HCT116 (cell line): ENCODE data around the gene CEP170B. TPM values are rescaled to one million over a fixed set of nuclear protein-coding genes. Genes with fewer than 3 reads are reported as not detected.
A peak's percentile ranks its signal among the peaks of the same experiment; 100 is the strongest.

ENCODE experiments used
- ATAC-seq: fragments of 200-7000 bp; cut with Tn5 transposase; 2 replicates; pipeline ENCODE4 v1.9.1; 2020; ENCODE audit warnings: mild to moderate bottlenecking, moderate library complexity
- BruUV-seq: library from RNA; stranded (reverse); fragments of 400-500 nt; replicated peaks from 2 replicates; lab custom pipeline; 2021; lab: Mats Ljungman, UMichigan
- CTCF ChIA-PET: fragments of 300-600 bp; sonication (Branson Sonifier 250); formaldehyde crosslinking; loops from one replicate; lab custom pipeline; 2021; ENCODE audit warnings: antibody characterized with exemption; lab: Charles Lee
- POLR2A ChIA-PET: fragments of 300-600, 350-600 bp; sonication (Branson Sonifier 250); formaldehyde crosslinking; loops from one replicate; lab custom pipeline; 2021; ENCODE audit warnings: antibody characterized with exemption; lab: Charles Lee
- RAD21 ChIA-PET, 2 experiments: fragments of 300-600 bp; sonication (Branson Sonifier 250); formaldehyde crosslinking; loops; one replicate each; lab custom pipeline; 2023; ENCODE audit warnings: low total read pairs in 2 of 2; ENCODE audit not compliant: uncharacterized antibody in 2 of 2, unreplicated experiment in 2 of 2, low non-redundant PET in 1 of 2; lab: Charles Lee
- DNase-seq: peaks from one replicate; pipeline ENCODE4 v3.0.0-alpha.2; 2010; ENCODE audit warnings: low read depth, low spot score
- H2AFZ ChIP-seq: fragments of 200-600 bp; shearing (Covaris generic), sonication (generic); 2 replicates; pipeline ENCODE4 v1.6.1; 2017; ENCODE audit warnings: low read depth, mixed run types, mixed read lengths, antibody characterized with exemption, low read length; ENCODE audit not compliant: poor library complexity, severe bottlenecking
- H3K27ac ChIP-seq: 2 replicates; pipeline ENCODE4 v1.5.1; 2012; ENCODE audit warnings: low read depth, low read length
- H3K27me3 ChIP-seq: fragments of 200-600 bp; sonication (generic); 2 replicates; pipeline ENCODE4 v1.6.1; 2016; ENCODE audit warnings: mixed run types, low read length, mixed read lengths; ENCODE audit not compliant: insufficient read depth
- H3K36me3 ChIP-seq, 2 experiments: fragments of 200-500 bp in 1 of 2; fragments of 200-600 bp in 1 of 2; sonication (Bioruptor generic) in 1 of 2; sonication (generic) in 1 of 2; 2 replicates each; pipeline versions ENCODE4 v1.5.1 to v1.6.1; 2014 to 2016; ENCODE audit warnings: low read length in 2 of 2, inconsistent platforms in 1 of 2, mixed read lengths in 1 of 2, mixed run types in 1 of 2; ENCODE audit not compliant: insufficient read depth in 2 of 2, control insufficient read depth in 1 of 2
- H3K4me1 ChIP-seq, 2 experiments: fragments of 200-600 bp in 1 of 2; sonication (generic) in 1 of 2; 2 replicates each; pipeline versions ENCODE4 v1.5.1 to v1.6.1; 2012 to 2017; ENCODE audit warnings: low read length in 2 of 2, inconsistent platforms in 1 of 2, mild to moderate bottlenecking in 1 of 2, mixed read lengths in 1 of 2, mixed run types in 1 of 2, moderate library complexity in 1 of 2; ENCODE audit not compliant: insufficient read depth in 2 of 2, control insufficient read depth in 1 of 2
- H3K4me2 ChIP-seq: fragments of 200-600 bp; sonication (generic); 2 replicates; pipeline ENCODE4 v1.6.1; 2017; ENCODE audit warnings: mixed run types, low read length, mixed read lengths
- H3K4me3 ChIP-seq, 2 experiments: fragments of 200-600 bp in 1 of 2; sonication (generic) in 1 of 2; replicated peaks in 1 of 2; 2 replicates each; pipeline ENCODE4 v1.5.1; 2011 to 2016; ENCODE audit warnings: low read length in 2 of 2, control low read depth in 1 of 2, low read depth in 1 of 2, mild to moderate bottlenecking in 1 of 2, mixed read lengths in 1 of 2, mixed run types in 1 of 2
- H3K79me2 ChIP-seq: fragments of 200-600 bp; sonication (generic); 2 replicates; pipeline ENCODE4 v1.6.1; 2017; ENCODE audit warnings: mild to moderate bottlenecking, mixed run types, low read length, moderate library complexity, mixed read lengths; ENCODE audit not compliant: insufficient read depth
- H3K9ac ChIP-seq: fragments of 200-600 bp; sonication (generic); 2 replicates; pipeline ENCODE4 v1.6.1; 2016; ENCODE audit warnings: low read length, mixed read lengths
- H3K9me2 ChIP-seq: fragments of 200-600 bp; sonication (generic), shearing (Covaris generic); 2 replicates; pipeline ENCODE4 v1.6.1; 2017; ENCODE audit warnings: mixed run types, mild to moderate bottlenecking, moderate library complexity; ENCODE audit not compliant: insufficient read depth
- H3K9me3 ChIP-seq, 2 experiments: fragments of 200-500 bp in 1 of 2; fragments of 200-600 bp in 1 of 2; sonication (Bioruptor generic) in 1 of 2; sonication (generic) in 1 of 2; 2 replicates each; pipeline ENCODE4 v1.6.1; 2014 to 2017; ENCODE audit warnings: low read length in 2 of 2, mixed read lengths in 2 of 2, inconsistent platforms in 1 of 2, low read depth in 1 of 2, mild to moderate bottlenecking in 1 of 2, mixed run types in 1 of 2, moderate library complexity in 1 of 2; ENCODE audit not compliant: control insufficient read depth in 1 of 2, insufficient read depth in 1 of 2
- H4K20me1 ChIP-seq: fragments of 200-600 bp; sonication (generic), shearing (Covaris generic); 2 replicates; pipeline ENCODE4 v1.6.1; 2017; ENCODE audit warnings: mixed run types, mild to moderate bottlenecking, moderate library complexity; ENCODE audit not compliant: insufficient read depth
- CEBPB ChIP-seq: IDR thresholded peaks from 2 replicates; pipeline ENCODE4 v1.6.1; 2012; ENCODE audit warnings: low read depth
- EGR1 ChIP-seq: IDR thresholded peaks from 2 replicates; pipeline ENCODE4 v1.6.1; 2012; ENCODE audit warnings: low read depth
- ELF1 ChIP-seq: IDR thresholded peaks from 2 replicates; pipeline ENCODE4 v1.6.1; 2012; ENCODE audit warnings: low read depth, borderline replicate concordance
- EZH2 ChIP-seq: fragments of 200-600 bp; sonication (generic); IDR thresholded peaks from 2 replicates; pipeline ENCODE4 v1.6.1; 2017; ENCODE audit warnings: antibody characterized with exemption, mixed run types
- RAD21 ChIP-seq: IDR thresholded peaks from 2 replicates; pipeline ENCODE4 v1.6.1; 2012; ENCODE audit warnings: low read depth, mild to moderate bottlenecking
- SIN3A ChIP-seq: IDR thresholded peaks from 2 replicates; pipeline ENCODE4 v1.6.1; 2012; ENCODE audit warnings: low read depth
- SP1 ChIP-seq: IDR thresholded peaks from 2 replicates; pipeline ENCODE4 v1.6.1; 2012; ENCODE audit warnings: low read depth
- intact Hi-C: fragments of 100-400 bp; cut with micrococcal nuclease; formaldehyde crosslinking; loops from 2 replicates; pipeline ENCODE4 v1.10.0; 2022
- total RNA-seq: library from RNA; stranded (reverse); gene quantifications from one replicate; pipeline ENCODE4 v1.2.1, GENCODE V29; 2021; ENCODE audit not compliant: unreplicated experiment
- TF ChIP-seq, protein P1 (sequence below): IDR thresholded peaks from 2 replicates; pipeline ENCODE4 v1.6.1; 2012; ENCODE audit warnings: low read depth
- TF ChIP-seq, protein P2 (sequence below), 3 experiments: fragments of 200-600 bp in 1 of 3; sonication (generic) in 1 of 3; IDR thresholded peaks in 2 of 3; conservative IDR thresholded peaks in 1 of 3; 2 replicates each; pipeline ENCODE4 v1.5.1; 2012 to 2017; ENCODE audit warnings: low read depth in 2 of 3, low read length in 2 of 3, antibody characterized with exemption in 1 of 3, borderline replicate concordance in 1 of 3, control low read depth in 1 of 3, mild to moderate bottlenecking in 1 of 3, mixed read lengths in 1 of 3, mixed run types in 1 of 3, moderate library complexity in 1 of 3; ENCODE audit not compliant: insufficient read depth in 1 of 3

The CEP170B gene
- total RNA-seq, 1 experiment from 2014 or later: 45.9 TPM

DNA sequence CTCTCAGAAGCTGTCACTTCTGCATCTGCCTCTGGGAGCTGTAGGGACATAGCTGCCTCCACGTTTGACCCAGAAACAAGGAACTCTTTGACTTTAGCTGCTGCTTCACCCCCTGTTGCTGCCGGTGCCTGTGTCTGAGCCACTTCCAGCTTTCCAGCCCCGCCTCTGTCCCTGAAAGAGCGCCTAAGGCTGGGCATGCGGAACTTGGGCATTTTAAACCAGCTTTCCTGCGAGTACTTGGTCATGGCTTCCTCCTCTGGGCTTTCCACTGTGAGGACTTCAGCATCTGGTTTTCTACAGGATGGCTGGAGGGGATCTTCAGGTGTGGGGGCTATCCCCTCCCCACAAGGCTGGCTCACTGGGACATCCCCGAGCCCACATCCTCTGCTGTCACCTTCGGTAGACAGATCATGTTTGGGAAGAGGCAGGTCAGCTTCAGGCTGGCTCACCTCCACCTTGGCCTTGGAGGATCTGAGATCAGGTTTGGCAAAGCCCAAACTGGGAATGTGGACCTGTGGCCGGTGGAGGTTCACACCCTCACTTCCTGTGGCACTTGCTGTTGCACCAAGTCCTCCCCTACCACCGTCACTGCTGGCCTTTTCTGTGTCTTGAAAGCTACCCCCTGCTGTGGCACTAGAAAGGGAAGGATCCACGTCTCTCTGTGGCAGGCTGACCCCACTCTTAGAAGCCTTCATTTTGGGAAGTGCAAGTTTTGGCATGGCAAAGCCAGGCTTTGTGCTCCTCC is 74.8 kb downstream of the CEP170B start (continued):
- TF ChIP-seq CEBPB (no peak), EGR1 (no peak), ELF1 (no peak), EZH2 (no peak), SIN3A (no peak), RAD21 (no peak), SP1 (no peak)
- TF ChIP-seq, protein P1, sequence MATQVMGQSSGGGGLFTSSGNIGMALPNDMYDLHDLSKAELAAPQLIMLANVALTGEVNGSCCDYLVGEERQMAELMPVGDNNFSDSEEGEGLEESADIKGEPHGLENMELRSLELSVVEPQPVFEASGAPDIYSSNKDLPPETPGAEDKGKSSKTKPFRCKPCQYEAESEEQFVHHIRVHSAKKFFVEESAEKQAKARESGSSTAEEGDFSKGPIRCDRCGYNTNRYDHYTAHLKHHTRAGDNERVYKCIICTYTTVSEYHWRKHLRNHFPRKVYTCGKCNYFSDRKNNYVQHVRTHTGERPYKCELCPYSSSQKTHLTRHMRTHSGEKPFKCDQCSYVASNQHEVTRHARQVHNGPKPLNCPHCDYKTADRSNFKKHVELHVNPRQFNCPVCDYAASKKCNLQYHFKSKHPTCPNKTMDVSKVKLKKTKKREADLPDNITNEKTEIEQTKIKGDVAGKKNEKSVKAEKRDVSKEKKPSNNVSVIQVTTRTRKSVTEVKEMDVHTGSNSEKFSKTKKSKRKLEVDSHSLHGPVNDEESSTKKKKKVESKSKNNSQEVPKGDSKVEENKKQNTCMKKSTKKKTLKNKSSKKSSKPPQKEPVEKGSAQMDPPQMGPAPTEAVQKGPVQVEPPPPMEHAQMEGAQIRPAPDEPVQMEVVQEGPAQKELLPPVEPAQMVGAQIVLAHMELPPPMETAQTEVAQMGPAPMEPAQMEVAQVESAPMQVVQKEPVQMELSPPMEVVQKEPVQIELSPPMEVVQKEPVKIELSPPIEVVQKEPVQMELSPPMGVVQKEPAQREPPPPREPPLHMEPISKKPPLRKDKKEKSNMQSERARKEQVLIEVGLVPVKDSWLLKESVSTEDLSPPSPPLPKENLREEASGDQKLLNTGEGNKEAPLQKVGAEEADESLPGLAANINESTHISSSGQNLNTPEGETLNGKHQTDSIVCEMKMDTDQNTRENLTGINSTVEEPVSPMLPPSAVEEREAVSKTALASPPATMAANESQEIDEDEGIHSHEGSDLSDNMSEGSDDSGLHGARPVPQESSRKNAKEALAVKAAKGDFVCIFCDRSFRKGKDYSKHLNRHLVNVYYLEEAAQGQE: no peak

DNA sequence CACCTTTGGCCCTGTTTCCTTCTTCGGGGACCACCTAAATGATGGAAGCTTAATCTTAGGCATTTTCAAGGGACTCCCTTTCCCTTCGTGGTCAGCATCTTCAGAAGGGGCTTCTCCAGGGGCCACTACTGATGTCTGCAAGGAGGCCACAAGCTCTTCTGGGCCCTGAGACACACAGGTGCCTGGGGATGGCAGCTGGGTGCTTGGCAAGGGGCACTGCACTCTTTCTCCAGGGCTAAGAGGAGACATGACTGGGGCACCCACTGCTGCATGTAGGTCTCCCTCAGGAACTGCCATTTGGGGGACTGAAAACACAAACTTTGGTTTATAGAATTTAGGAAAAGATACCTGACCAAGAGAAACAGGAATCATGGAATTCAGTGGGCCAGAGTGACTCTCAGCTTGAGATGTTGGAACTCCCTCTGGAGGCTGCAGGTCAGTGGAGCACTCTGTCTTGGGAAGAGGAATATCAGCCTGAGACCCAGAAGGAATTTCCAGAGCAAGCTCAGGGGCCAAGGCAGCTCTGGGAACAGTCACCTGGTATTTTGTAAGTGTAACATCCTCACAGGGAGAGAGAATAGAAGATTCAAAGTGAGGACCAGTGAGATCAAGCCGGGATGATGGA is 75.6 kb downstream of the CEP170B start:
- intact Hi-C loops: no loop called here
- CTCF ChIA-PET: no interaction called here
- no peak for DNase-seq

More for the DNA sequence above, 75.6 kb downstream of the CEP170B start:
- H3K4me1 ChIP-seq: no peaks in the 10 kb centered on the region
- peak; percentile 75 for ATAC-seq
- TF ChIP-seq EGR1: no peak
- TF ChIP-seq, protein P2, sequence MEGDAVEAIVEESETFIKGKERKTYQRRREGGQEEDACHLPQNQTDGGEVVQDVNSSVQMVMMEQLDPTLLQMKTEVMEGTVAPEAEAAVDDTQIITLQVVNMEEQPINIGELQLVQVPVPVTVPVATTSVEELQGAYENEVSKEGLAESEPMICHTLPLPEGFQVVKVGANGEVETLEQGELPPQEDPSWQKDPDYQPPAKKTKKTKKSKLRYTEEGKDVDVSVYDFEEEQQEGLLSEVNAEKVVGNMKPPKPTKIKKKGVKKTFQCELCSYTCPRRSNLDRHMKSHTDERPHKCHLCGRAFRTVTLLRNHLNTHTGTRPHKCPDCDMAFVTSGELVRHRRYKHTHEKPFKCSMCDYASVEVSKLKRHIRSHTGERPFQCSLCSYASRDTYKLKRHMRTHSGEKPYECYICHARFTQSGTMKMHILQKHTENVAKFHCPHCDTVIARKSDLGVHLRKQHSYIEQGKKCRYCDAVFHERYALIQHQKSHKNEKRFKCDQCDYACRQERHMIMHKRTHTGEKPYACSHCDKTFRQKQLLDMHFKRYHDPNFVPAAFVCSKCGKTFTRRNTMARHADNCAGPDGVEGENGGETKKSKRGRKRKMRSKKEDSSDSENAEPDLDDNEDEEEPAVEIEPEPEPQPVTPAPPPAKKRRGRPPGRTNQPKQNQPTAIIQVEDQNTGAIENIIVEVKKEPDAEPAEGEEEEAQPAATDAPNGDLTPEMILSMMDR (IDR thresholded peaks at IDR 0.05 in 2 of 3, conservative IDR thresholded peaks at IDR 0.05 in 1 of 3; ENCODE audit: borderline replicate concordance in 1 of 3, insufficient read depth in 1 of 3, low read depth in 2 of 3, low read length in 2 of 3): peak in 2 of 3 experiments; percentile 11 to 30; a peak in 1 of 6 replicates
- peak; percentile 35; the same call in 1 of the 2 replicates for TF ChIP-seq RAD21
- TF ChIP-seq, all 23 proteins: peak for 2
- Histone ChIP-seq H3K9ac (no peak overlapping the region), H3K9me2 (no peaks in the 10 kb centered on the region), H4K20me1 (no peaks in the 10 kb centered on the region), H3K79me2 (no peaks in the 10 kb centered on the region), H3K36me3 (no peaks in the 10 kb centered on the region), H3K4me2 (no peak overlapping the region), H3K27me3 (no peaks in the 10 kb centered on the region), H2AFZ (no peak overlapping the region), H3K4me3 (no peak overlapping the region), H3K9me3 (no peaks in the 10 kb centered on the region), H3K27ac (no peak overlapping the region)
- no TSS peak for BruUV-seq
- ChIA-PET RAD21 (no interaction called here), POLR2A (no interaction called here)
